ENCODE results near the gene HOXA6.
A peak's percentile ranks its signal among the peaks of the same experiment; 100 is the strongest.

GRCh38 chr7:27123007-27123476, 24.5 kb downstream of the HOXA6 start:
- TF ChIP-seq POLR2A (IDR thresholded peaks at IDR 0.05; ENCODE audit: low read depth) (no peak), POLR2AphosphoS5 (IDR thresholded peaks at IDR 0.05) (no peak), CTCF (IDR thresholded peaks at IDR 0.05) (peak in 1 of 3 experiments; percentile 13), EP300 (IDR thresholded peaks at IDR 0.05) (no peak)

Measured in esophagus muscularis mucosa (tissue), 4 donors.